ENCODE measurements around the gene PHF11. TPM values are rescaled to one million over a fixed set of nuclear protein-coding genes. Genes with fewer than 3 reads are reported as not detected.

Gene PHF11
- polyA plus RNA-seq, 3 donors = 63.4 to 68.8 (median 68.4) TPM

DNA sequence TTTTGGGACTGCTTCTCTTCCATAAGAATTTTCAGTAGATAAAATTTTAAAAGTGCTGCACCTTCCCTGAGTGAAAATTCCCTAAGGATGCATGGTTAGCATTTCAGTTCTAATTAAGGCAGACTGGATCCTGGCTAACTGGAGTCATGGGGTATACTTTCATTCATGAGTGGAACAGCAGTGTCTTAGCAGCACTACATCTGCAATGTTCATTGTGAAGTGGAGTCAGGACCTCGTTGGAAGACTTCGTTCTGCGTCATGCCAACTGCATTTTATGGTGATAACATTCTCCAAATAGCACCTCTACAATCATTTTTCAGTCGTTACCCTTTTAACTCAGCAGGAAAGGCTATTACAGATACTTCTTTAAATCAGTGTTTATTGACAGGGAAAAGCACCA is 25.5 kb downstream of the PHF11 start:
- Histone ChIP-seq H2AFZ (ENCODE audit: insufficient read depth, low read depth, low read length, poor library complexity, severe bottlenecking) (no peak overlapping the region), H3K27me3 (ENCODE audit: control insufficient read depth in 2 of 2, insufficient read depth in 2 of 2, low read length in 2 of 2) (no peaks in the 10 kb centered on the region), H3K27ac (ENCODE audit: low read depth in 1 of 2, low read length in 2 of 2) (no peak overlapping the region), H3K36me3 (replicated peaks in 1 of 2; ENCODE audit: control insufficient read depth in 1 of 2, insufficient read depth in 2 of 2, low read length in 2 of 2) (peaks cover 72 to 99% of the 10 kb centered on the region in 2 donors), H3K9ac (ENCODE audit: insufficient read depth, low read length, poor library complexity, severe bottlenecking) (no peak overlapping the region), H3K4me1 (ENCODE audit: control insufficient read depth in 1 of 2, insufficient read depth in 2 of 2, low read length in 2 of 2) (no peaks in the 10 kb centered on the region), H4K20me1 (ENCODE audit: insufficient read depth, low read length) (peaks cover 11% of the 10 kb centered on the region), H3K4me2 (replicated peaks; ENCODE audit: extremely low read depth, low read length, poor library complexity, severe bottlenecking) (no peak overlapping the region), H3K79me2 (ENCODE audit: insufficient read depth, low read length) (no peaks in the 10 kb centered on the region), H3K9me3 (replicated peaks in 1 of 2; ENCODE audit: control insufficient read depth in 1 of 2, insufficient read depth in 1 of 2, low read length in 2 of 2) (no peaks in the 10 kb centered on the region), H3K4me3 (replicated peaks in 1 of 3; ENCODE audit: low read depth in 2 of 3, low read length in 3 of 3) (no peak overlapping the region)
- Mint-ChIP-seq H3K4me1 (no peaks in the 10 kb centered on the region), H3K9me3 (peaks cover 0 to 1% (median 0%) of the 10 kb centered on the region in 7 donors), H3K27me3 (ENCODE audit: low read depth in 3 of 3) (no peaks in the 10 kb centered on the region), H3K27ac (no peak overlapping the region), H3K4me3 (no peak overlapping the region), H3K36me3 (peaks cover 72 to 92% of the 10 kb centered on the region in 2 donors)
- no peak for DNase-seq
- WGBS (ENCODE audit: insufficient coverage) = 90% methylated on average over 2 of the region's 4 CpGs
- intact Hi-C loops (cut with micrococcal nuclease) = no loop called here
- TF ChIP-seq, protein P1, sequence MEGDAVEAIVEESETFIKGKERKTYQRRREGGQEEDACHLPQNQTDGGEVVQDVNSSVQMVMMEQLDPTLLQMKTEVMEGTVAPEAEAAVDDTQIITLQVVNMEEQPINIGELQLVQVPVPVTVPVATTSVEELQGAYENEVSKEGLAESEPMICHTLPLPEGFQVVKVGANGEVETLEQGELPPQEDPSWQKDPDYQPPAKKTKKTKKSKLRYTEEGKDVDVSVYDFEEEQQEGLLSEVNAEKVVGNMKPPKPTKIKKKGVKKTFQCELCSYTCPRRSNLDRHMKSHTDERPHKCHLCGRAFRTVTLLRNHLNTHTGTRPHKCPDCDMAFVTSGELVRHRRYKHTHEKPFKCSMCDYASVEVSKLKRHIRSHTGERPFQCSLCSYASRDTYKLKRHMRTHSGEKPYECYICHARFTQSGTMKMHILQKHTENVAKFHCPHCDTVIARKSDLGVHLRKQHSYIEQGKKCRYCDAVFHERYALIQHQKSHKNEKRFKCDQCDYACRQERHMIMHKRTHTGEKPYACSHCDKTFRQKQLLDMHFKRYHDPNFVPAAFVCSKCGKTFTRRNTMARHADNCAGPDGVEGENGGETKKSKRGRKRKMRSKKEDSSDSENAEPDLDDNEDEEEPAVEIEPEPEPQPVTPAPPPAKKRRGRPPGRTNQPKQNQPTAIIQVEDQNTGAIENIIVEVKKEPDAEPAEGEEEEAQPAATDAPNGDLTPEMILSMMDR (IDR thresholded peaks at IDR 0.05) = no peak

DNA sequence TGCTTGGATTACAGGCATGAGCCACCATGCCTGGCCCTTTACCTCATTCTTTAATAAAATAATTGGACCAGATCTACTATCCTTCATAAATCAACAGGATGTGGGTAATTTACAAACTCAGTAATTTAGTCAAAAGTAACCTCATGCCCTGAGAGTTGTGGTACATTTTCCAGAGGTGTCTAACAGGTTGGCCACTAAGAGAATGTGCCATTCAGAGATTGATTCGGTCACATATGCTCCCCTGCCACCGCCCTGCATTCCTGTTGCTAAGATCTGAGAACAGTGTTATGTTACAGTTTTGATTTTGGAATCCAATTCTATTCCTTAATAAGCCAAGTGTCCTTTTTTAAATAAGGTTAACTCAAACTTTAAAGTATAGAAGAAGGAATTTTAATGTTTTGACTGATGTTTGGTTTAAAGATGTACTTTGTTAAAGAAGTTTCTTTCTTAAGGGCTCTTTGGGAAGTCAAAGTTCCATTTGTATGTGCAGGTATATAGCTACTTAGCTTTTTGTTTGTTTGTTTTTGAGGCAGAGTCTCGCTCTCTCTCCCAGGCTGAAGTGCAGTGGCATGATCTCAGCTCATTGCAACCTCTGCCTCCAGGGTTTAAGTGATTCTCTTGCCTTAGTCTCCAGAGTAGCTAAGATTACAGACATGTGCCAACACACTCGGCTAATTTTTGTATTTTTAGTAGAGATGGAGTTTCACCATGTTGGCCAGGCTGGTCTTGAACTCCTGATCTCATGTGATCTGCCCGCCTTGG is 29.2 kb downstream of the PHF11 start:
- TF ChIP-seq, protein P1 (IDR thresholded peaks at IDR 0.05) = no peak
- peaks cover 73 to 88% of the 10 kb centered on the region in 2 donors for H3K36me3 Mint-ChIP-seq
- H3K79me2 ChIP-seq (ENCODE audit: insufficient read depth, low read length) = no peaks in the 10 kb centered on the region
- peaks cover 51 to 92% of the 10 kb centered on the region in 2 donors for H3K36me3 ChIP-seq (replicated peaks in 1 of 2; ENCODE audit: control insufficient read depth in 1 of 2, insufficient read depth in 2 of 2, low read length in 2 of 2)
- DNase-seq = no peak
- H3K4me1 Mint-ChIP-seq = peaks cover 2% of the 10 kb centered on the region
- no peak overlapping the region for H3K4me2 ChIP-seq (replicated peaks; ENCODE audit: extremely low read depth, low read length, poor library complexity, severe bottlenecking)
- H3K4me3 ChIP-seq (replicated peaks in 1 of 3; ENCODE audit: low read depth in 2 of 3, low read length in 3 of 3) = no peak overlapping the region
- no peak overlapping the region for H2AFZ ChIP-seq (ENCODE audit: insufficient read depth, low read depth, low read length, poor library complexity, severe bottlenecking)
- no peaks in the 10 kb centered on the region for H3K9me3 Mint-ChIP-seq
- H3K4me1 ChIP-seq (ENCODE audit: control insufficient read depth in 1 of 2, insufficient read depth in 2 of 2, low read length in 2 of 2) = peaks cover 2 to 16% of the 10 kb centered on the region in 2 donors
- intact Hi-C loops (cut with micrococcal nuclease) = no loop called here
- no peaks in the 10 kb centered on the region for H3K27me3 Mint-ChIP-seq (ENCODE audit: low read depth in 3 of 3)
- no peaks in the 10 kb centered on the region for H3K27me3 ChIP-seq (ENCODE audit: control insufficient read depth in 2 of 2, insufficient read depth in 2 of 2, low read length in 2 of 2)
- H3K9me3 ChIP-seq (replicated peaks in 1 of 2; ENCODE audit: control insufficient read depth in 1 of 2, insufficient read depth in 1 of 2, low read length in 2 of 2) = no peaks in the 10 kb centered on the region
- no peak overlapping the region for H3K9ac ChIP-seq (ENCODE audit: insufficient read depth, low read length, poor library complexity, severe bottlenecking)
- H3K27ac Mint-ChIP-seq = peak overlapping the region in 1 of 7 donors; percentile 68
- H3K27ac ChIP-seq (ENCODE audit: low read depth in 1 of 2, low read length in 2 of 2) = no peak overlapping the region
- H4K20me1 ChIP-seq (ENCODE audit: insufficient read depth, low read length) = peaks cover 3% of the 10 kb centered on the region
- WGBS (ENCODE audit: insufficient coverage) = 100% methylated on average over 1 of the region's 5 CpGs
- H3K4me3 Mint-ChIP-seq = no peak overlapping the region

Data from CD14-positive monocyte (primary cell).